Heart right ventricle (tissue), 16 donors: ENCODE data around the gene INPP4B. TPM values are rescaled to one million over a fixed set of nuclear protein-coding genes. Genes with fewer than 3 reads are reported as not detected.
A peak's percentile ranks its signal among the peaks of the same experiment; 100 is the strongest.

Experiments
- ATAC-seq, 8 donors: fragments of 200-7000 bp; cut with Tn5 transposase; one replicate each; pipeline ENCODE4 v1.9.1; 2020; ENCODE audit warnings: mild to moderate bottlenecking in 8 of 8, moderate library complexity in 8 of 8, moderate number of reproducible peaks in 1 of 8
- DNase-seq, 2 donors: peaks; one replicate each; pipeline ENCODE4 v3.0.0-alpha.2; 2020
- H3K27ac ChIP-seq, 10 donors: fragments of 200-600 bp; sonication (generic) in 2 of 10; one replicate each; pipeline versions ENCODE4 v1.5.0 to v1.8.0; 2020 to 2022; ENCODE audit warnings: mild to moderate bottlenecking in 3 of 10
- H3K27me3 ChIP-seq, 7 donors: fragments of 200-600 bp; one replicate each; pipeline ENCODE4 v1.8.0; 2021 to 2022; ENCODE audit warnings: mild to moderate bottlenecking in 2 of 7
- H3K36me3 ChIP-seq, 9 donors: fragments of 200-600 bp; sonication (generic) in 1 of 9; one replicate each; pipeline versions ENCODE4 v1.5.0 to v1.8.0; 2020 to 2022; ENCODE audit warnings: mild to moderate bottlenecking in 2 of 9
- H3K4me1 ChIP-seq, 9 donors: fragments of 200-600 bp; sonication (generic) in 1 of 9; one replicate each; pipeline versions ENCODE4 v1.5.0 to v1.8.0; 2020 to 2022; ENCODE audit warnings: mild to moderate bottlenecking in 4 of 9
- H3K4me3 ChIP-seq, 10 donors: fragments of 200-600 bp; sonication (generic) in 2 of 10; one replicate each; pipeline versions ENCODE4 v1.5.0 to v1.8.0; 2020 to 2022; ENCODE audit warnings: mild to moderate bottlenecking in 7 of 10, moderate library complexity in 2 of 10
- H3K9me3 ChIP-seq, 11 donors: fragments of 200-600 bp in 10 of 11; sonication (generic) in 2 of 11; one replicate each; pipeline versions ENCODE4 v1.5.0 to v1.8.0; 2013 to 2022; ENCODE audit warnings: mild to moderate bottlenecking in 2 of 11, control low read depth in 1 of 11, moderate library complexity in 1 of 11
- WGBS, 2 donors: extraction: QIAGEN DNeasy Blood & Tissue Kit; methylation state at CpG; one replicate each; pipeline ENCODE4 v1.1.7; 2013; ENCODE audit warnings: inconsistent platforms in 1 of 2; 5-methylcytosine and 5-hydroxymethylcytosine counted together
- intact Hi-C, 10 donors: fragments of 100-400 bp; cut with DNase I; formaldehyde crosslinking; loops; one replicate each; pipeline versions ENCODE4 v1.11.1 to v1.14.2; 2022
- polyA plus RNA-seq, 2 donors: library from polyadenylated mRNA; stranded (reverse); fragments of 200-250 nt; gene quantifications; one replicate each; pipeline ENCODE4 v1.2.3, GENCODE V29; 2013
- total RNA-seq, 10 donors: library from RNA; stranded (reverse); fragmentation: NEBNext Ultra II Directional in 3 of 10; extraction: Animal tissue kit (Norgen Biotek cat#: 25700) in 3 of 10; gene quantifications; one replicate each; pipeline versions ENCODE4 v1.2.1 to v1.2.4, GENCODE V29; 2021 to 2023
- TF ChIP-seq, protein P1 (sequence below), 9 donors: fragments of 200-600 bp; sonication (generic) in 2 of 9; IDR thresholded peaks; one replicate each; pipeline versions ENCODE4 v1.5.0 to v1.8.0; 2021 to 2022; ENCODE audit warnings: antibody characterized with exemption in 9 of 9, mild to moderate bottlenecking in 5 of 9, moderate library complexity in 1 of 9
- donor health status: Arrhythmogenic right ventricular cardiomyopathy.
- donor health status: ischemic (EF 13 %, LVEDD 7.1; RV severe dilation, severe dysfunction).
- donor health status: healthy with polysubstance abuse.
- donor health status: DM: no; HTN: yes; CAD: no.
- donor health status: DM: no; HTN: no; CAD: no.
- donor health status: ischemic (EF 25% LVEDD 6.9; RV normal size, moderate dysfunction).
- donor health status: ischemic (EF 25% LVEDD 5.7; RV mildly dilated, moderate dysfunction).
- donor health status: healthy.
- donor health status: DM: yes; HTN: yes; CAD: no.
- donor health status: Ischemic cardiomyopathy.
- donor health status: ischemic (EF 35%, LVEDD 5.7; RV mildly dilated, moderate dysfunction).
- donor health status: nonischemic (EF 11% LVEDD 7.7; RV severe dilation, severe dysfunction).
- donor health status: DM: yes; HTN: yes; CAD: no.
- donor health status: PGD.
- donor health status: ischemic (EF 29% LVEDD 5.4; RV normal size, mild dysfunction).
- donor health status: nonischemic (EF 23%, LVEDD 6.1; RV moderate dilation, normal function).

INPP4B gene
- total and polyA plus RNA-seq, 12 donors, result 3.7 to 100.0 (median 39.1) TPM

DNA sequence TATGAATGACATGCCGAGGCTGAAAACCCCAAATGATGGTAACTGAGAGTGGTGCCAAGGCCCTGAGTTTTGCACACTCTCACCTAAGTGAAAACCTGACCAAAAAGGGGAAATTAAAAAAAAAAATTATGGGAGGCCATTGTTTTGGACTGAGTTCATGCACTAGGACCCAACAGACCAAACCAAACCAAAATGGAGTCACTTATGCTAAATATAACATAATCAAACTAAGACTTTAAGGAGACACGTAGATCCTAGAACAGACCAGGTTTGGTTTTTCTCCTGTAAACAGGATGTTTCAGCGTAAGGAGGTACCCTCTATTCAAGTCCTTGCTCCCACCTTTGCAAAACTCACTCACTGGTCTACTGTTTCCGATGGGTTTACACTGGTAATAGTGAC is 453.0 kb downstream of the INPP4B start:
- Histone ChIP-seq H3K27ac (no peak overlapping the region), H3K36me3 (no peaks in the 10 kb centered on the region), H3K4me1 (peaks cover 0 to 7% (median 0%) of the 10 kb centered on the region in 9 donors), H3K27me3 (no peaks in the 10 kb centered on the region), H3K9me3 (peaks cover 0 to 4% (median 0%) of the 10 kb centered on the region in 11 donors), H3K4me3 (no peak overlapping the region)
- ATAC-seq (no peak), DNase-seq (no peak)
- intact Hi-C loops, result no loop called here
- WGBS, 2 donors, result 85 to 96% methylated on average over 4 of the region's 4 CpGs
- TF ChIP-seq, protein P1, sequence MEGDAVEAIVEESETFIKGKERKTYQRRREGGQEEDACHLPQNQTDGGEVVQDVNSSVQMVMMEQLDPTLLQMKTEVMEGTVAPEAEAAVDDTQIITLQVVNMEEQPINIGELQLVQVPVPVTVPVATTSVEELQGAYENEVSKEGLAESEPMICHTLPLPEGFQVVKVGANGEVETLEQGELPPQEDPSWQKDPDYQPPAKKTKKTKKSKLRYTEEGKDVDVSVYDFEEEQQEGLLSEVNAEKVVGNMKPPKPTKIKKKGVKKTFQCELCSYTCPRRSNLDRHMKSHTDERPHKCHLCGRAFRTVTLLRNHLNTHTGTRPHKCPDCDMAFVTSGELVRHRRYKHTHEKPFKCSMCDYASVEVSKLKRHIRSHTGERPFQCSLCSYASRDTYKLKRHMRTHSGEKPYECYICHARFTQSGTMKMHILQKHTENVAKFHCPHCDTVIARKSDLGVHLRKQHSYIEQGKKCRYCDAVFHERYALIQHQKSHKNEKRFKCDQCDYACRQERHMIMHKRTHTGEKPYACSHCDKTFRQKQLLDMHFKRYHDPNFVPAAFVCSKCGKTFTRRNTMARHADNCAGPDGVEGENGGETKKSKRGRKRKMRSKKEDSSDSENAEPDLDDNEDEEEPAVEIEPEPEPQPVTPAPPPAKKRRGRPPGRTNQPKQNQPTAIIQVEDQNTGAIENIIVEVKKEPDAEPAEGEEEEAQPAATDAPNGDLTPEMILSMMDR (IDR thresholded peaks at IDR 0.05), result no peak

DNA sequence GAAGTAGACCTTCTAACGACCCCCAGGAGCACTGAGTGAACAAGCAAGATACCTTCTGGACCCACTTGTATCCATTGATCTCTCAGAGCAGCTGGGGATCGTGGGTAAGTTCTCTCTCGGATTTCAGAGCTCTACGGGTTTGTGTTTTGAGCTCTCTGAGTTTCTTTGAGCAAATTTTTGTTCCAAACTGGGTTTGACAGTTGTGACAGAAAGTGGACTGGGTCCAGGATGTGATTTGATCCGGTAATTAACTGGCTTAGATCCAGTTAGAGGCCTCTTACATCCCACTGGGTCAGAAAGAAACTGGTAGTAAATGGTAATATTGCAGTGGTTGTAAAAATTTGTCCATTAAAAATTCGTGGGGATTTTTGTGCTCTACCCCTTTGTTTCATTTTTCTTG is 459.2 kb downstream of the INPP4B start:
- intact Hi-C loops, result no loop called here
- ATAC-seq, result no peak
- whole genome bisulfite sequencing, 2 donors, result 74 to 85% methylated on average over 6 of the region's 6 CpGs

DNA sequence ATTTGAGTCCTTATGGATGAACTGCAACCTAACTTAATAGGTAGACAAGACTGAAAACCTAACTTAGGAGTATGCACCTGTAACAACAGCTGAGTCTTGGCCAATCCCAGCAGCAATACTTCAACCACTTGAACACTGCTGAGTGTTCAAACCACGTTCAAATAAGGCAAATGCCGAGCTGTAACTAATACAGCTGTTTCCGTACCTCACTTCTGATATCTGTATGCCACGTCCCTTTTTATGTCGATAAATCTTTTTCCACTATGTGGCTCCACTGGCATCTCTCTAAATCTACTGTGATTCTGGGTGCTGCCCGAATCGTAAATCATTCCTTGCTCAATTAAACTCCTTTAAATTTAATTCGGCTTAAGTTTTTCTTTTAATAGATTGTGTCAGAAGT is 459.7 kb downstream of the INPP4B start:
- WGBS, 2 donors, result 92% methylated on average over 8 of the region's 8 CpGs

More for the DNA sequence above, 459.2 kb downstream of the INPP4B start:
- no peaks in the 10 kb centered on the region for H3K27me3 ChIP-seq
- H3K4me1 ChIP-seq, result peaks cover 0 to 8% (median 0%) of the 10 kb centered on the region in 9 donors
- H3K9me3 ChIP-seq, result peaks cover 0 to 4% (median 0%) of the 10 kb centered on the region in 11 donors
- no peaks in the 10 kb centered on the region for H3K36me3 ChIP-seq
- TF ChIP-seq, protein P1 (IDR thresholded peaks at IDR 0.05), result no peak
- H3K4me3 ChIP-seq, result no peak overlapping the region
- H3K27ac ChIP-seq, result no peak overlapping the region
- DNase-seq, result no peak

DNA sequence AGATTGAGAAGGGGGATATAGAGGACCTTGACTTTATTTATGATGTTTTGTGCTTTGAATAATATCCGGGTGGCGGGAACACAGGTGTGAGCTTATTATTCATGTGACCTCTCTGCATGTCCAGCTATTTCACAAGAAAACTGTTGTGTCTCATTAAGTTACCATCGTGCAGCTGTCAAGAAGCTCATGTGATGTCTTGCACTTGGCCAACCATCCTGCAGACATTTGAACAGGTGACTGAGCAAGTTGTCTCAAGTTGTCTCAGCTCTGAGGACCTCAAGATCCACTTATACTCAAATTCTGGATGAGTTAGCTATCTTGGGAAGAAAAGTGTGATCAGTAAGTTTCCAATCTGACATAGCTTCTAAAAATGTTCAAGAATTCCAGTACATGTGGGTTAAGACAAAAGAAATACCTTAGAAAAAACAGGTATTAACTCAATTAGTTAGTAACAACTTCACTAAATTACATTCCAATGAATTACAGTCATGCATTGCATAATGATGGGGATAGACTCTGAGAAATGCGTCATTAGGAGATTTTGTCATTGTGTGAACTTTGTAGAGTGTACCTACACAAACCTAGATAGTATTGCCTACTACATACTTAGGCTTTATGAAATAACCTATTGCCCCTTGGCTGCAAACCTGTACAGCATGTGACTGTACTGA is 462.2 kb downstream of the INPP4B start:
- WGBS, 2 donors, result 93 to 94% methylated on average over 4 of the region's 4 CpGs
- H3K4me1 ChIP-seq, result peaks cover 0 to 26% (median 13%) of the 10 kb centered on the region in 9 donors
- no peaks in the 10 kb centered on the region for H3K9me3 ChIP-seq
- peak overlapping the region in 2 of 10 donors; percentile 16 to 20 for H3K27ac ChIP-seq
- ATAC-seq (no peak), DNase-seq (no peak)
- no peaks in the 10 kb centered on the region for H3K27me3 ChIP-seq
- intact Hi-C loops, result no loop called here
- H3K4me3 ChIP-seq, result no peak overlapping the region
- no peaks in the 10 kb centered on the region for H3K36me3 ChIP-seq
- TF ChIP-seq, protein P1 (IDR thresholded peaks at IDR 0.05), result no peak

More for the DNA sequence above, 459.7 kb downstream of the INPP4B start:
- intact Hi-C loops, result no loop called here
- no peak overlapping the region for H3K4me3 ChIP-seq
- H3K36me3 ChIP-seq, result no peaks in the 10 kb centered on the region
- H3K27me3 ChIP-seq, result no peaks in the 10 kb centered on the region
- no peak for ATAC-seq
- TF ChIP-seq, protein P1 (IDR thresholded peaks at IDR 0.05), result no peak
- no peak overlapping the region for H3K27ac ChIP-seq
- peaks cover 0 to 8% (median 0%) of the 10 kb centered on the region in 9 donors for H3K4me1 ChIP-seq
- DNase-seq, result no peak
- peaks cover 0 to 4% (median 0%) of the 10 kb centered on the region in 11 donors for H3K9me3 ChIP-seq
